HG02642 (cell line): Measurements from ENCODE around the gene SLC2A4.

Source experiments
- ATAC-seq: cut with Tn5 transposase; IDR thresholded peaks from one replicate; pipeline ENCODE4 v1.9.1; 2021; ENCODE audit warnings: mild to moderate bottlenecking; ENCODE audit not compliant: unreplicated experiment, poor library complexity

SLC2A4 gene

GRCh38 chr17:7295230-7296180 is 14.0 kb downstream of the SLC2A4 start:
- ATAC-seq, result no peak

DNA sequence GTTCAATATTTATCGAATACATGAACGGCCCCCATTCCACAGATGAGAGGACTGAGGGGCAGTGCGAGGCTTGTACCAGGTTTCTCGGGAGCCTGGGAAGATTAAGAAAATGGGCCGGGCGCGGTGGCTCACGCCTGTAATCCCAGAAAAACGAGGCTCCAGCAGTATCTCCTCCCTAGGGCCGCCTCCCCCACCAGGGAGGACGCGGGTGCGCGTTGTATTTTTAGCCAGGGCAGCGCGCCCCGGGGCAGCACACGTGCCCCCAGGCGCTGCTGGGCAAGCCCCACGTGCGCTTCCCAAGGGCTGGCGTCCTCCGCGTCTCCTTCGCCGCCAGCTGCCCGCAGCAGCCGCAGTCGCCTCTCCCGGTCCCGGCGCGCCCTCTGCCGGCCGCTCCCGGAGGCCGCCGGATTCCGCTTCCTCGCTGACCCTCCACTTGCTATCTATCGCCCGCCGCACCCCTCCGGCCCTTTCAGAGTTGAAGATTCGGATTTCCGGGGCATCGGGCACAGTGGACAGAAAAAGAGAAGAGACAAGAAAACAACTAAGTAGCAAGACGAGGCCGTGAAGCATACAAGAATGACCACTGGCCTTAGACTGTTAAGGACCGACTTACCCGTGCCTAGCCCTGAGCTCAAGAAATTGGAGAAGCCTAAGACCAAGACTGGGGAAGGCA is 14.8 kb downstream of the SLC2A4 start:
- ATAC-seq, result no peak

DNA sequence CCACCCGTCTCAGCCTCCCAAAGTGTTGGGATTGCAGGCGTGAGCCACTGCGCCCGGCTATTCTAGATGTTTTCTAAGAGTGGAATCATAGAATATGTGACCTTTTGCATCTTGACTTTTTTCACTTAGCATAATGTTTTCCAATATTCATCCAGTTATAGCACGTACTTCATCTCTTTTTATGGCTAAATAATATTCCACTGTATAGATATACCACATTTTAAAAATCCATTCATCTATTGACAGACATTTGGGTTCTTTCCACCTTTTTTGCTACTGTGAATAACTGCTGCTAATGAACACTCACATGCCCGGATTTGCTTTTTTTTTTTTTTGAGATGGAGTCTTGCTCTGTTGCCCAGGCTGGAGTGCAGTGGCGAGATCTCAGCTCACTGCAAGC is 22.7 kb downstream of the SLC2A4 start:
- ATAC-seq, result no peak

- peak; percentile 74 for ATAC-seq
Observed at GRCh38 chr17:7306911-7307685, 25.6 kb downstream of the SLC2A4 start, which contains the start of gene EIF5A. Gene EIF5A (plus strand): TSS chr17:7307628. CDS start chr17:7309636, 2,008 bp downstream.

DNA sequence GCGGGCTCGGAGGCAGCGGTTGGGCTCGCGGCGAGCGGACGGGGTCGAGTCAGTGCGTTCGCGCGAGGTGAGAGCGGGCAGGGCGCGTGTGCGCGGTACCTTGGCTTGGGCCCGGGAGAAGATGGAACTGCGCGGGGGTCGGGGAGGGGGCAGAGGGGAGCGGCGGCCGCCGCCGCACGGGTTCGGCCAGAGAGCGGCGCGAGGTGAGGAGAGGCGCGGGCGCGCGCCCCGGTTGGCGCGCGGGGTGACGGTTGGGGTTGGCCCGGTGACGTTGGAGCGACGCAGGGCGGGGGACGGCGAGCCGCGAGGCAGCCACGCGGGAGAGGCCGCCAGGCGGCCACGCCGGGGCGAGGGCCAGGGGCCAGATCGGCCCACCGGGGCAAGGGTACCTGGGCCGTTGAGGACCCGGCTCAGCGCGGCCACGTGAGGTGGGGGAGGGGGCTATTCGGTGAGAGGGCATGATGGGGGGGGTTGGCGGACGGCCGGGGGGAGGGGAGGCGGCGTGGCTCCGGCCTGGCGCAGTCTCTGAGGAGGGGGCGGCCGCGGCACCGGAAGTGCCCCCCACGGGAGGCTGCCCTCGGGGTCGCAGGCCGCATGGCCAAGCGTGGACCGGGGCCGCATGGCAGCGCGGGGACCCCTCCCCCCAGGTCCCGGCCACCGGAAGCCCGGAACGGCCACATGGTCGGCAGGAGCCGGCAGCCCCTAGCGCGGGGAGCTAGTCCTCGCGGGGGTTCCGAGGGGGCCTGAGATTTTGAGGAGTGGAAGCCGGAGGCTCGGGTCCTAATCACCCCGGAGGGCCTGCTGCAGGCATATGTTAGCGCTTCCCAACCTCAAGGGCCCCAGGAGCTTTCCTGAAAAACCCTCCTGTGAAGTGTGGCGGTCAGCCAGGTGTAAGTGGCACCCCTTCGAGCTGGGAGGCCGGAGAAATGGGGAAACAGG is 26.4 kb downstream of the SLC2A4 start:
- peak; percentile 14 for ATAC-seq

GRCh38 chr17:7308625-7309433 is 27.3 kb downstream of the SLC2A4 start:
- ATAC-seq, result peak; percentile 17

DNA sequence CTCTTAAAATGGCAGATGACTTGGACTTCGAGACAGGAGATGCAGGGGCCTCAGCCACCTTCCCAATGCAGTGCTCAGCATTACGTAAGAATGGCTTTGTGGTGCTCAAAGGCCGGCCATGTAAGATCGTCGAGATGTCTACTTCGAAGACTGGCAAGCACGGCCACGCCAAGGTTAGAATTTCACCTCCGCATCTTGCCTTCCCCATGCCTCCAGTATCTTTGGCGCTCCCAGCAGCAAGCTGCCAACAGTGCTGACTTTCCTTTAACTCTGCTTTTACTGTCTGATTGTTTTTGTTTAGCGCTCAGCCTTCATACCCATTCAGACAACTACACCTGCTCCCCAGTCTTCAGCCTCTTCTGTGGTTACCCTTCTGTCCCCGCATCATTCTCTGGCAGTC is 28.1 kb downstream of the SLC2A4 start:
- no peak for ATAC-seq

- no peak for ATAC-seq
Observed at GRCh38 chr17:7311110-7311705, 29.7 kb downstream of the SLC2A4 start.

GRCh38 chr17:7312432-7313087 is 31.0 kb downstream of the SLC2A4 start:
- no peak for ATAC-seq

DNA sequence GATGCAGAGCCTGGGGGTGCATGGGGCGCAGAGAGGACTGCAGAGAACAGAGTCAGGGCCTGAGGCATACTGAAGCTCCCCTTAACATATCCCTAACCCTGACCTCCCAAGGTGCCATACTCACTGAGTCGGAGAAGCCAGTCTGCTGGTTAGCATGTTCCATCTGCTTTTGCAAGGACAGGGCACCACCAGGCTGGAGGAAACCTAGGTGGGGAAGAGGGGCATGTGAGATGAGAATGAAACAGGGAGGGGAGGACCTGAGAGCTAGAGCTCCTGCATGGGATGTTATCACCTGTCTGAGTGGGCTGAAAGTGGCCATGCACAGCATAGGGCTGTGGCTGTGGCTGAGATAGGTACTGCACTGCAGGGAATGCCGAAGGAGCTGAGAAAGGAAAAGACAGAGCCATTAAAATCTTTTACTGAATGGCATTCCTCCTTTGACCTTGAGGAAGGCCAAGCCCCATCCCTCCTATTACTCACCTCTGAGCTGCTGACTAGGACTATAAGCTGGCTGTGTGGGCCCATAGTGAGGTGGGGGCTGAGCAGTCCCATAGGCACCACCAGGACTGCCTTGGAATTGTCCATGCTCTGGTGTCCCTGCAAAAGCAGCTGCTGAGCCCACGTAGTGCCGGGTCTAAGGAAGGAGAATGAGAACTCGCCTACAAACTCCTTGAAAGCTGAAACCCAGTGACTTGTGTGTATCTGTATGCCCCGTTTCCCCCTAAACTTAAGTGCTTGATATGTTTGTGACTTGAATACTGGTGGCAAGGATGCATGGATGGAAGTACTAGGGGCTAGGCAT is 31.8 kb downstream of the SLC2A4 start:
- no peak for ATAC-seq

DNA sequence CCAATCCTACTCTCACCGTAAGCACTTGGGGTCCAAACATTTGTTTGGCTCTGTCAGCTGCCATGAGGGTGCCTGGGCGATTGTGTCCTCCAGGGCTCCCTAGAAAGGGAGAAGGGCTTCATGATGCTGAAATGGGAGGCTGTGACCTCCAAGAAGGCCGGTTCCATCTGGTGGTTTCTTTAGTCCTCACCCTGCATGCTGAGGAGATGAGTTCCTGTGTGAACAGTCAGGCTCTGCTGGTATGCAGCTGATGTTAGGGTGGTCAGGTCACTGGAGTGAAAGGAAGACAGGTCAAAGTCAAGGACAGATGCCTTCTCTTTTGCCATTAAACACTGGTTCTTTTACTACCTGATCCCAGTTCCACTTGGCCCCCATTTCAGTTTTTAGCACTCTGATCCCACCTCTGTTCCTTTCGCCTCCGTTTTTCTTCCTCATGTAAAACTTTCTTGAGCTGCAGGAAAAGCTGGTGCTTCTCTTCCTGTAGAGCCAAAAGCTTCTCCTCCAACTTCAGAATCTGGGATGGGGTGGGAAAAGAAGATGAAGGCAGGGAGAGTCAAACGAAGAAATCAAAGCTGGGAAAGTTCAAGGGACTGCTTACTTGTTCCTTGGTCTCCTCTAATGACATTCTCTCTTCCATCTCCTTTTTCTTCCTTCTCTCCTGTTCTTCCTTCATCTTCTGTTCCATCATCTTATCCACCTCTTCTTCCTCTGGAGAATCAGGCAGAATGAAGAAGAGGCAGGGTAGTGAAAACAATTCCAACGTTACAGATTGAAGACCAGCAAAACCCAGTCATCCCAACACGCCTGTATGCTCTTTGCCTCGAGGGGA is 32.6 kb downstream of the SLC2A4 start:
- no peak for ATAC-seq

DNA sequence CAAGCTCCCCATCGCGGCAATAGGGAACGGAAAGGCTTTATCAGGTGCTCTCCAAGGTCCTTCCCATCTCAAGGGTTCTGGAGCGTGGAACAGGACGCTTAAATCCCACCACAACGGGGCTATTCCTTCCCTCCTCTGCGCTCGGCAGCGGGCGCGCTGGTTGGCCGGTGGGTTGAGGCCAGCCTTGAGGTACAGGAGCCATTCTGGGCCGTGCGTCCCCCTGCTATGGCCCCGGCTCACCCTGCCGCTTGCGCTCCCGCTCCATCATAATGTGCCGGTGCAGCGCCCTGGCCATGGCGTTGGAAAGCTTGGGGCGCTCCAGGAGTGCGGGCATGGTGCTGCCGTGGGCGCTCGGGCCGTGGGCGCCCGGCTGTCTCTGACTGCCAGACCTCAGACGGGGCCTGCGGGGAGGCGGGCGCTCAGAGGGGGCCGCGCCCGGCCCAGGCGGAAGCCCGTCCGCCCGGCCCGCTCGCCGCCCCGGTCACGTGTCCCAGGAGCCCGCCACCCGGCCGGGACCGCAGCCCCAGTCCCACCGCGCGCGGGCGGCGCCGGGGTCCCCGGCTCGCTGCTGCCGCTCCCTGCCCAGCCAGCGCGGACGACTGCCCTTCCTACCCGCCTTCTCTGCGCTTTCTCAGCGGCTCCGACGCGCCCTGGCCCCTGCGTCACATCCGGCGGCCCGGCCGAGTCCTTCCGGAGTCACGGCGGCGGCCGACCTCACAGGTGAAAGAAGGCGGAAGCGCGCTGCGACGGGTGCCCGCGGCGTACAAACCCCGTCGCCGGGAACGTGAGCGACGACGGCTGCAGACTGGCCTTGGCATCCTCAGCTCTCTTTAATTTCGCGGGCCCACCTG is 33.4 kb downstream of the SLC2A4 start, which contains the start of gene GPS2:
Gene GPS2 (minus strand): TSS at position 642 of the 851 bp plus-strand sequence. CDS start 308 bp downstream, at position 334.
- ATAC-seq, result peak; percentile 82

DNA sequence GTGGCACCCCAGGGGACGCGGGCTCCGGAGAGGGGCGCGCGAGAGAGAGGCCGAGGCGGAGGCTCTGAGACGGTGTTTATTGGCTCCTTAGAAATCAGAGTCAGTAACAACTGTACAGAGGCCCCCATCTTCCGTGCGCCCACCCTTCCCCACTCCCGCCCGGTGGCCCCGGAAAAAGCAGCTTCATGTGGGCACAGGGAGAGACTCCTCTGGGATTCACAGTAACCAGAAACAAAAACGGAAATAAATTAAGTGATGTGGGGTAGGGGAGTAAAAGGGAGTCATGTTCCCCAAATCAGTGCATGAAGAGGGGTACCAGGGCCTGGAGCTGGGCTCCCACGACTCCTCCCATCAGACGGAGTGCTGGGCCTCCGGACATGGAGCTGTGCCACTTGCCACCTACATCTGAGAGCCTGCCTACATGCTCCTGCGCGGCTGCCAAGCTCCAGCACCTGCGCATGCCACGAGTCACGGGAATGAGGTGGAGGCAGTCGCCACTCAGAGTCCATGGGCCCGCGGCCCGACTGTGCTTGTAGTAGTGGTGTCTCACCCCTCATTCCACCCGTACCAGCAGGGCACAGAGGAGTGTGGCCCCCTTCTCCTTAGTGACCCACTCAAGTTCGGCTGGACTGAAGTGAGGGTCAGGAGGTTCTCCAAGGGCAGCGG is 34.2 kb downstream of the SLC2A4 start:
- ATAC-seq, result no peak

GRCh38 chr17:7317161-7317803 is 35.8 kb downstream of the SLC2A4 start:
- ATAC-seq, result no peak
